ENCODE results near the gene HCFC1R1. TPM values are rescaled to one million over a fixed set of nuclear protein-coding genes. Genes with fewer than 3 reads are reported as not detected.

HCFC1R1 gene
- total RNA-seq, 1 experiment from 2014 or later, result 61.3 TPM

DNA sequence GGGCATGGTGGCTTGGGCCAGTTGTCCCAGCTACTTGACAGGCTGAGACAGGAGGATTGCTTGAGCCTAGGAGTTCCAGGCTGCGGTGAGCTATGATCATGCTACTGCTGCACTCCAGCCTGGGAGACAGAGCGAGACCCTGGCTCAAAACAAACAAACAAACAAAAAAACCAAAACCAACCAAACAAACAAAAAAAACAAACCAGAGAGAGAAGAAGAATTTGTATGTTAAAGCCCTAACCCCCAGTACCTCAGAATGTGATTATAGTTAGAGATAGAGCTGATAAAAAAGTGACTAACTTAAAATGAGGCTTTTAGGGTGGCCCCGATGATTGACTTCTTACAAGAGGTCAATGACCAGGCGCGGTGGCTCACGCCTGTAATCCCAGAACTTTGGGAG is 21.0 kb upstream of the HCFC1R1 start:
- Histone ChIP-seq H3K9ac (ENCODE audit: extremely low read depth, insufficient read length, low read length) (no peak overlapping the region), H4K20me1 (ENCODE audit: control insufficient read depth, insufficient read depth, insufficient read length) (no peaks in the 10 kb centered on the region), H3K79me2 (ENCODE audit: insufficient read depth, low read length) (no peaks in the 10 kb centered on the region), H3K4me2 (ENCODE audit: insufficient read depth, insufficient read length, low read length) (no peak overlapping the region), H2BK120ac (ENCODE audit: low read depth, low read length, poor library complexity, severe bottlenecking) (no peak overlapping the region), H3K23ac (ENCODE audit: insufficient read length, low read depth, low read length) (no peak overlapping the region), H2AK5ac (ENCODE audit: insufficient read length, low read length) (no peak overlapping the region), H3K56ac (ENCODE audit: insufficient read length, low read depth, low read length) (no peak overlapping the region), H3K14ac (ENCODE audit: insufficient read depth, low read length) (no peak overlapping the region), H3K27ac (ENCODE audit: insufficient read length, low read depth, low read length) (no peak overlapping the region), H2BK5ac (ENCODE audit: insufficient read length, low read length) (no peak overlapping the region), H3K23me2 (ENCODE audit: insufficient read length, low read depth, low read length, poor library complexity, severe bottlenecking) (peaks cover 20% of the 10 kb centered on the region), H3T11ph (ENCODE audit: low read length) (no peak overlapping the region), H2BK12ac (ENCODE audit: insufficient read length, low read depth, low read length) (no peak overlapping the region), H3K4me1 (ENCODE audit: insufficient read depth, low read length) (no peaks in the 10 kb centered on the region), H3K4ac (ENCODE audit: low read depth, low read length) (no peak overlapping the region), H3K79me1 (ENCODE audit: insufficient read depth, low read depth, low read length, poor library complexity, severe bottlenecking) (no peaks in the 10 kb centered on the region), H4K8ac (replicated peaks; ENCODE audit: insufficient read length, low read depth, low read length) (no peak overlapping the region), H4K91ac (ENCODE audit: insufficient read length, low read depth, low read length) (no peak overlapping the region), H2AFZ (ENCODE audit: low read length) (no peak overlapping the region), H4K5ac (ENCODE audit: insufficient read length, low read depth, low read length) (no peak overlapping the region), H2BK20ac (ENCODE audit: low read depth, low read length, poor library complexity, severe bottlenecking) (no peak overlapping the region), H3K18ac (ENCODE audit: insufficient read length, low read depth, low read length) (no peak overlapping the region), H3K27me3 (ENCODE audit: insufficient read depth, low read length) (no peaks in the 10 kb centered on the region), H2BK15ac (ENCODE audit: low read depth, low read length) (no peak overlapping the region), H3K9me3 (ENCODE audit: control insufficient read depth, low read depth, low read length) (no peaks in the 10 kb centered on the region)
- Mint-ChIP-seq H3K4me3 (peak overlapping the region; percentile 79 to 91), H3K4me1 (peaks cover 2 to 11% of the 10 kb centered on the region in 2 experiments; a peak in 3 of 4 replicates), H3K36me3 (ENCODE audit: insufficient read depth in 1 of 3, low read depth in 3 of 3) (peaks cover 5 to 16% (median 10%) of the 10 kb centered on the region in 3 experiments; a peak in 5 of 7 replicates), H3K27me3 (ENCODE audit: low read depth) (peaks cover 57% of the 10 kb centered on the region), H3K9me3 (peaks cover 0 to 3% of the 10 kb centered on the region in 2 experiments; a peak in 2 of 5 replicates), H3K27ac (0 out of 7 replicates have a peak overlapping the region, but pooled peaks of 1 of the 3 experiments have one; percentile 40)
- TF ChIP-seq, protein P1, sequence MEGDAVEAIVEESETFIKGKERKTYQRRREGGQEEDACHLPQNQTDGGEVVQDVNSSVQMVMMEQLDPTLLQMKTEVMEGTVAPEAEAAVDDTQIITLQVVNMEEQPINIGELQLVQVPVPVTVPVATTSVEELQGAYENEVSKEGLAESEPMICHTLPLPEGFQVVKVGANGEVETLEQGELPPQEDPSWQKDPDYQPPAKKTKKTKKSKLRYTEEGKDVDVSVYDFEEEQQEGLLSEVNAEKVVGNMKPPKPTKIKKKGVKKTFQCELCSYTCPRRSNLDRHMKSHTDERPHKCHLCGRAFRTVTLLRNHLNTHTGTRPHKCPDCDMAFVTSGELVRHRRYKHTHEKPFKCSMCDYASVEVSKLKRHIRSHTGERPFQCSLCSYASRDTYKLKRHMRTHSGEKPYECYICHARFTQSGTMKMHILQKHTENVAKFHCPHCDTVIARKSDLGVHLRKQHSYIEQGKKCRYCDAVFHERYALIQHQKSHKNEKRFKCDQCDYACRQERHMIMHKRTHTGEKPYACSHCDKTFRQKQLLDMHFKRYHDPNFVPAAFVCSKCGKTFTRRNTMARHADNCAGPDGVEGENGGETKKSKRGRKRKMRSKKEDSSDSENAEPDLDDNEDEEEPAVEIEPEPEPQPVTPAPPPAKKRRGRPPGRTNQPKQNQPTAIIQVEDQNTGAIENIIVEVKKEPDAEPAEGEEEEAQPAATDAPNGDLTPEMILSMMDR (conservative IDR thresholded peaks at IDR 0.05), result no peak
- DNase-seq, result no peak
- WGBS (ENCODE audit: extremely low coverage, insufficient read length, low lambda C conversion rate), result no CpG with 5 or more reads among the region's 6 CpGs

All from H9 (cell line).